Chondrocyte (in vitro differentiated cells): Measurements from ENCODE around the gene ARHGAP22. TPM values are rescaled to one million over a fixed set of nuclear protein-coding genes. Genes with fewer than 3 reads are reported as not detected.
A peak's percentile ranks its signal among the peaks of the same experiment; 100 is the strongest.
"Not testable (repeated sequence)": the region's sequence is repeated elsewhere in the genome, so short reads cannot be mapped to it uniquely, and the experiment has no call there.

Experiments used
- DNase-seq: peaks from one replicate; pipeline ENCODE4 v3.0.0; 2021; ENCODE audit warnings: mixed read lengths, low spot score
- H3K27ac Mint-ChIP-seq: one replicate; pipeline ENCODE4 v1.8.0; 2021; ENCODE audit warnings: mild to moderate bottlenecking, moderate library complexity, mixed read lengths; ENCODE audit not compliant: unreplicated experiment
- H3K27me3 Mint-ChIP-seq: 2 replicates; pipeline ENCODE4 v1.8.0; 2021; ENCODE audit warnings: low read depth, mixed read lengths
- H3K36me3 Mint-ChIP-seq: 2 replicates; pipeline ENCODE4 v1.8.0; 2021; ENCODE audit warnings: low read depth, mixed read lengths
- H3K4me1 Mint-ChIP-seq: 2 replicates; pipeline ENCODE4 v1.8.0; 2021; ENCODE audit warnings: low read depth, mild to moderate bottlenecking, mixed read lengths
- H3K4me3 Mint-ChIP-seq: one replicate; pipeline ENCODE4 v1.8.0; 2021; ENCODE audit warnings: mild to moderate bottlenecking, moderate library complexity, mixed read lengths; ENCODE audit not compliant: unreplicated experiment
- H3K9me3 Mint-ChIP-seq: 2 replicates; pipeline ENCODE4 v1.8.0; 2021; ENCODE audit warnings: low read depth, mixed read lengths
- total RNA-seq: library from RNA; stranded (reverse); gene quantifications from 3 replicates; pipeline ENCODE4 v1.2.1, GENCODE V29; 2021
- TF ChIP-seq, protein P1 (sequence below): fragments of 200-600 bp; sonication (generic); IDR thresholded peaks from 2 replicates; pipeline ENCODE4 v1.5.0; 2021; ENCODE audit warnings: antibody characterized with exemption, mild to moderate bottlenecking, moderate library complexity

ARHGAP22 gene
- total RNA-seq, 1 donor from 2014 or later: 8.8 TPM

DNA sequence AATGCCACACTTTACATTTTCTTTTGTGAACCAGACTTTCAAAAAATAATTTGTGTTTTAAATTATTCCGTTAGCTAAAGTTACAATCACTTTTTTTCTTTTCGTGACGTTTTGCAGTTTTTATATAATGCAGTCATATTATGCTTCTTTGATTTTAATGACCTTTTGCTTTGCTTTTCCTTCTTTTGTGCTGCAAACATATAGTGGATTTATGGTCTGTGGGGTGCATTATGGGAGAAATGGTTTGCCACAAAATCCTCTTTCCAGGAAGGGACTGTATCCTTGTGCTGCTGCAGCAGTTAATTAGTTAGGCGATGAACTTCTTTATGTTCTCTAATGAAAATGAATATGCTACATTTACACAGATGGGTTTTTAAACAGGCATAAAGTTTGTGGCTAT lies 181.0 kb downstream of the ARHGAP22 start:
- TF ChIP-seq, protein P1, sequence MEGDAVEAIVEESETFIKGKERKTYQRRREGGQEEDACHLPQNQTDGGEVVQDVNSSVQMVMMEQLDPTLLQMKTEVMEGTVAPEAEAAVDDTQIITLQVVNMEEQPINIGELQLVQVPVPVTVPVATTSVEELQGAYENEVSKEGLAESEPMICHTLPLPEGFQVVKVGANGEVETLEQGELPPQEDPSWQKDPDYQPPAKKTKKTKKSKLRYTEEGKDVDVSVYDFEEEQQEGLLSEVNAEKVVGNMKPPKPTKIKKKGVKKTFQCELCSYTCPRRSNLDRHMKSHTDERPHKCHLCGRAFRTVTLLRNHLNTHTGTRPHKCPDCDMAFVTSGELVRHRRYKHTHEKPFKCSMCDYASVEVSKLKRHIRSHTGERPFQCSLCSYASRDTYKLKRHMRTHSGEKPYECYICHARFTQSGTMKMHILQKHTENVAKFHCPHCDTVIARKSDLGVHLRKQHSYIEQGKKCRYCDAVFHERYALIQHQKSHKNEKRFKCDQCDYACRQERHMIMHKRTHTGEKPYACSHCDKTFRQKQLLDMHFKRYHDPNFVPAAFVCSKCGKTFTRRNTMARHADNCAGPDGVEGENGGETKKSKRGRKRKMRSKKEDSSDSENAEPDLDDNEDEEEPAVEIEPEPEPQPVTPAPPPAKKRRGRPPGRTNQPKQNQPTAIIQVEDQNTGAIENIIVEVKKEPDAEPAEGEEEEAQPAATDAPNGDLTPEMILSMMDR: no peak
- Mint-ChIP-seq H3K27ac (no peak overlapping the region), H3K36me3 (no peaks in the 10 kb centered on the region), H3K9me3 (no peaks in the 10 kb centered on the region), H3K27me3 (no peaks in the 10 kb centered on the region), H3K4me3 (no peak overlapping the region), H3K4me1 (peaks cover 9% of the 10 kb centered on the region)
- DNase-seq: no peak

DNA sequence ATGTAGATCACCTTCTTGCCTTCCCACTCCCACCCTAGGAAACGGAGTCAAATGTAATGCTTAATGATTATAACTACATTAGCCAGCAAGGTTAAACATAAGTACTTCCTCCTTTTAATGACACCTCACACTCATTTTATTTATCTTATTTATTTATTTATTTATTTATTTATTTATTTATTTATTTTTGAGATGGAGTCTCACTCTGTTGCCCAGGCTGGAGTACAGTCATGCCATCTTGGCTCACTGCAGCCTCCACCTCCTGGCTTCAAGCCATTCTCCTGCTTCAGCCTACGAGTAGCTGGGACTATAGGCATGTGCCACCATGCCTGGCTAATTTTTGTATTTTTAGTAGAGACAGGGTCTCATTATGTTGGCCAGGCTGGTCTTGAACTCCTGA lies 183.0 kb downstream of the ARHGAP22 start:
- H3K9me3 Mint-ChIP-seq: not testable (repeated sequence)

DNA sequence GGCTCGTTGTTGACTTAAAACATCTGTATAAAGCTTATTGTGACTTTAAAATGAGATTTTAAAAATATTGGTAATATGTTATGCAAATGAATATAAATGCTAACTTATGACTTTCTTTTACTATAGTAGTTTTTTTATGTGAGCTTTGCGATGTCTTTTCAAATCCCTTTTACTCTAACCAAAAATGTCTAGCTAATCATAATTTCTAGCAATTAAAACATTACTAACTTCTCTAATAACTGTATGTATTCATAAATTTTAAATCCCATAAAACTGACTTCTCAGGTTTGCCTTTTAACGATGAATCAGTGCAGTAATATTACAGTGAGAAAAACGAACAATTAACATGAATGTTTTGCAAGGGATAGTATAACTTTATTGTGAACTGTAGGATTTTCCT lies 185.2 kb downstream of the ARHGAP22 start:
- H3K36me3 Mint-ChIP-seq: no peaks in the 10 kb centered on the region
- H3K27ac Mint-ChIP-seq: no peak overlapping the region
- no peaks in the 10 kb centered on the region for H3K9me3 Mint-ChIP-seq
- H3K27me3 Mint-ChIP-seq: no peaks in the 10 kb centered on the region
- peaks cover 23% of the 10 kb centered on the region for H3K4me1 Mint-ChIP-seq
- no peak for DNase-seq
- TF ChIP-seq, protein P1: no peak
- H3K4me3 Mint-ChIP-seq: no peak overlapping the region

More for the DNA sequence above, 183.0 kb downstream of the ARHGAP22 start:
- DNase-seq, H3K4me3 Mint-ChIP-seq, H3K36me3 Mint-ChIP-seq, H3K27me3 Mint-ChIP-seq, H3K27ac Mint-ChIP-seq: not testable (repeated sequence)
- peaks cover 14% of the 10 kb centered on the region for H3K4me1 Mint-ChIP-seq

DNA sequence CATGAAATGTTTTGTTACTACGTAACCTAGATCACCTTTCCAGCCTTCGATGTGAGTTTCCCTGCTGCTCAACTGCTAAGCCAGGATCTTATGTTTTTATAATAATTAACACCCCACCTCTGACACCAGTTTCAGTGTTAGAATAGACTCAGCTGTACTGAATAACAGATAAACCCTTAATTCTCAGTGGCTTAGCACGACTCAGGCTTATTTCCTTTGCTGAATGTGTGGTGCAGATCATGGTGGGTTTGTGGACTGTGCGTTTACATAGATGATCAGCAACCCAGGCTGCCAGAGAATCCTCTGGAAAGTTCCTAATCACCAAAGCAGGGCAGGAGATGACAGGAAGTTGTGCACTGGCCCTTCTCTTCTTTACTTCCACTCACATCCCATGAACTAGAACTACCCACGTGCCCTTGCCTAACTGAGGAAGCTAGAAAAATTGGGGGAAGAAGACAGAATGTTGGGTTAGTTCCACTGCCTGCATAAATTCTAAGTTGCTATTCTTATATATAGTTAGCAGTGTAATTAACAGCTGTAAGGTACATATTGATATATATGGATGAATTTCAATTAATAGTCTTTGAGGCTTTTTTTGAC lies 186.6 kb downstream of the ARHGAP22 start:
- TF ChIP-seq, protein P1: no peak
- Mint-ChIP-seq H3K27me3 (no peaks in the 10 kb centered on the region), H3K36me3 (peaks cover 2% of the 10 kb centered on the region), H3K9me3 (no peaks in the 10 kb centered on the region), H3K4me3 (no peak overlapping the region), H3K27ac (peak overlapping the region; percentile 17), H3K4me1 (peaks cover 26% of the 10 kb centered on the region)
- no peak for DNase-seq

DNA sequence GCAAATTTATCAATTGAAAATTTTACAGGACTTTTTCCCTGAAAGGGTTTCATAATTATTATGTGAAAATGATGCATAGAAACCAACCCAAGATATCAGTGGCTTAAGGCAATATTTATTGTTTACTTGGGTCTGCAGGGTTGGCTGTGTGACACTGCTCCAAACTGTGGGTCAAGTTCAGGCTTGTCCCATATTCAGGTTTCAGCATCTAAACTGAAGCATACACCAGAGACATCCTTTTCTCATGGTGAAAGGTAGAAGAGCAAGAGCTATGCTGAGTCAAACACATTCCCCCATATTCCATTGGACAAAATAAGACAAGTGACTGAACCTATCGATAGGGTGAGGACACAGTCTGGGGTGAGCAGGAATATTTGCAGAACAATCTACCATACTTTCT lies 187.5 kb downstream of the ARHGAP22 start:
- Mint-ChIP-seq H3K27ac (no peak overlapping the region), H3K4me1 (peaks cover 26% of the 10 kb centered on the region)

More for the DNA sequence above, 187.5 kb downstream of the ARHGAP22 start:
- no peak for DNase-seq
- Mint-ChIP-seq H3K27me3 (no peaks in the 10 kb centered on the region), H3K9me3 (peaks cover 9% of the 10 kb centered on the region), H3K36me3 (peaks cover 11% of the 10 kb centered on the region), H3K4me3 (no peak overlapping the region)
- TF ChIP-seq, protein P1: no peak
